Measurements from ENCODE around the gene PLEKHA7. TPM values are rescaled to one million over a fixed set of nuclear protein-coding genes. Genes with fewer than 3 reads are reported as not detected.
A peak's percentile ranks its signal among the peaks of the same experiment; 100 is the strongest.

Gene PLEKHA7
- total and polyA plus RNA-seq, 2 of the 8 experiments (the other 6 are each of a cell fraction or from before 2014, with no cell fraction given), result 11.4 to 25.6 TPM

GRCh38 chr11:16945671-16946469, 68.3 kb downstream of the PLEKHA7 start:
- H2AFZ ChIP-seq (ENCODE audit: low read length), result no peak overlapping the region
- no peaks in the 10 kb centered on the region; a peak in 1 of 8 replicates for H3K36me3 ChIP-seq (ENCODE audit: control insufficient read depth in 2 of 4, insufficient read depth in 4 of 4, low read length in 3 of 4)
- peaks cover 0 to 3% of the 10 kb centered on the region in 2 experiments for H4K20me1 ChIP-seq (replicated peaks in 1 of 2; ENCODE audit: control insufficient read depth in 1 of 2, insufficient read depth in 2 of 2, low read length in 2 of 2)
- H4K91ac ChIP-seq (replicated peaks; ENCODE audit: insufficient read length, low read length), result no peak overlapping the region
- H3K79me1 ChIP-seq (ENCODE audit: low read depth, low read length), result peaks cover 2% of the 10 kb centered on the region; the same call in 1 of the 2 replicates
- H2AK5ac ChIP-seq (ENCODE audit: low read depth, low read length), result no peak overlapping the region
- H2BK12ac ChIP-seq (ENCODE audit: low read depth, low read length), result no peak overlapping the region
- H3K4me1 ChIP-seq (replicated peaks in 1 of 4; ENCODE audit: control insufficient read depth in 3 of 4, insufficient read depth in 4 of 4, low read length in 3 of 4), result peaks cover 0 to 8% (median 4%) of the 10 kb centered on the region in 4 experiments; a peak in 4 of 7 replicates
- no peak overlapping the region for H3K14ac ChIP-seq (ENCODE audit: insufficient read length)
- no peak overlapping the region for H2BK15ac ChIP-seq (ENCODE audit: low read length)
- FAIRE-seq (no peak), DNase-seq (ENCODE audit: low read depth in 1 of 2, low spot score in 2 of 2) (peak in 1 of 2 experiments; percentile 69)
- no peak overlapping the region; a peak in 1 of 7 replicates for H3K9ac ChIP-seq (replicated peaks in 1 of 4; ENCODE audit: extremely low read depth in 1 of 4, low read depth in 3 of 4, low read length in 3 of 4)
- ChIA-PET POLR2A (ENCODE audit: partially characterized antibody) (interaction anchor here (1.5 kb wide), 1 partner anchor 55 kb away, joined by 3 read pairs; no protein-coding TSS in a partner anchor), CTCF (ENCODE audit: partially characterized antibody) (interaction anchor here (0.6 to 2.0 kb wide), 10 partner anchors 9 to 132 kb away, joined by 3 to 10 read pairs (median 4); no protein-coding TSS in a partner anchor)
- H3K27me3 ChIP-seq (replicated peaks in 1 of 4; ENCODE audit: control insufficient read depth in 3 of 4, extremely low read depth in 1 of 4, insufficient read depth in 3 of 4, low read length in 3 of 4), result no peaks in the 10 kb centered on the region
- peaks cover 0 to 3% of the 10 kb centered on the region in 2 experiments; a peak in 1 of 4 replicates for H3K79me2 ChIP-seq (ENCODE audit: control insufficient read depth in 1 of 2, insufficient read depth in 2 of 2, low read length in 2 of 2)
- H2BK120ac ChIP-seq (replicated peaks; ENCODE audit: low read depth, low read length), result no peak overlapping the region
- no peak overlapping the region for H4K5ac ChIP-seq (ENCODE audit: insufficient read length, low read depth, low read length)
- H3K56ac ChIP-seq (replicated peaks; ENCODE audit: insufficient read length, low read depth, low read length), result no peak overlapping the region
- no peak overlapping the region for H3K18ac ChIP-seq (ENCODE audit: extremely low read depth, low read length)
- no peaks in the 10 kb centered on the region for H3K9me3 ChIP-seq (ENCODE audit: insufficient read depth in 2 of 2, low read depth in 1 of 2, low read length in 1 of 2)
- H2BK5ac ChIP-seq (ENCODE audit: low read depth, low read length), result no peak overlapping the region
- H3K4ac ChIP-seq (replicated peaks; ENCODE audit: insufficient read length, low read depth, low read length), result no peak overlapping the region
- H4K8ac ChIP-seq (ENCODE audit: extremely low read depth, insufficient read depth, low read length), result no peak overlapping the region
- H2BK20ac ChIP-seq (ENCODE audit: low read length), result no peak overlapping the region
- no peak overlapping the region for H3K4me2 ChIP-seq (ENCODE audit: insufficient read depth in 1 of 2, low read depth in 2 of 2, low read length in 2 of 2)
- no peaks in the 10 kb centered on the region for H3K23me2 ChIP-seq (ENCODE audit: low read depth, low read length)
- H3K23ac ChIP-seq (ENCODE audit: insufficient read length), result no peak overlapping the region
- no peak overlapping the region for H3K27ac ChIP-seq (ENCODE audit: low read depth, low read length)
- WGBS, 2 experiments (ENCODE audit: extremely low coverage in 1 of 2, insufficient coverage in 1 of 2, insufficient read length in 1 of 2, insufficient replicate concordance in 2 of 2, low coverage in 1 of 2, low lambda C conversion rate in 2 of 2, missing lambda C conversion rate in 1 of 2), result 71% methylated on average over 9 of the region's 9 CpGs; no CpG with 5 or more reads in 1 of the 2 experiments
- H3K4me3 ChIP-seq (ENCODE audit: extremely low read depth in 1 of 4, insufficient read depth in 2 of 4, low read depth in 3 of 4, low read length in 4 of 4), result no peak overlapping the region
- TF ChIP-seq TEAD4 (IDR thresholded peaks at IDR 0.05; ENCODE audit: low read depth, low read length), result no peak
- TF ChIP-seq RFX5 (IDR thresholded peaks at IDR 0.05; ENCODE audit: borderline replicate concordance, low read depth, low read length), result no peak
- peak; percentile 82 to 84 for TF ChIP-seq RAD21 (IDR thresholded peaks at IDR 0.05 in 1 of 2, conservative IDR thresholded peaks at IDR 0.05 in 1 of 2; ENCODE audit: low read depth in 2 of 2, low read length in 2 of 2)
- no peak for TF ChIP-seq BRCA1 (IDR thresholded peaks at IDR 0.05; ENCODE audit: low read depth, low read length)
- TF ChIP-seq GTF2F1 (IDR thresholded peaks at IDR 0.05; ENCODE audit: borderline replicate concordance, low read depth, low read length), result no peak
- peak; percentile 58 to 71 (median 64) for TF ChIP-seq CTCF (IDR thresholded peaks at IDR 0.05; ENCODE audit: control extremely low read depth in 1 of 3, insufficient read depth in 1 of 3, low read depth in 1 of 3, low read length in 3 of 3)
